Activated CD4-positive, alpha-beta T cell treated with anti-CD3 and anti-CD28 coated beads for 36 hours (primary cell): ENCODE measurements around the gene EPB41L4A. TPM values are rescaled to one million over a fixed set of nuclear protein-coding genes. Genes with fewer than 3 reads are reported as not detected.

Experiments used
- ATAC-seq: fragments of 200-7000 bp; cut with Tn5 transposase; one replicate; pipeline ENCODE4 v1.10.0; 2021; ENCODE audit warnings: mild to moderate bottlenecking, moderate library complexity
- CTCF ChIA-PET: fragments of 350-600 bp; sonication (Branson Sonifier 250); formaldehyde crosslinking; loops from one replicate; lab custom pipeline; 2021; ENCODE audit warnings: antibody characterized with exemption; lab: Charles Lee
- POLR2A ChIA-PET: fragments of 350-600 bp; sonication (Branson Sonifier 250); formaldehyde crosslinking; loops from one replicate; lab custom pipeline; 2021; ENCODE audit warnings: antibody characterized with exemption, inconsistent platforms; lab: Charles Lee
- DNase-seq: peaks from one replicate; pipeline ENCODE4 v3.0.0-alpha.2; 2020
- H3K27ac Mint-ChIP-seq: one replicate; pipeline ENCODE4 v1.8.0; 2021; ENCODE audit warnings: mixed read lengths
- H3K27me3 Mint-ChIP-seq: one replicate; pipeline ENCODE4 v1.8.0; 2021; ENCODE audit warnings: mixed read lengths
- H3K36me3 Mint-ChIP-seq: one replicate; pipeline ENCODE4 v1.8.0; 2021; ENCODE audit warnings: low read depth, mixed read lengths
- H3K4me1 Mint-ChIP-seq: one replicate; pipeline ENCODE4 v1.8.0; 2021; ENCODE audit warnings: mixed read lengths
- H3K4me3 Mint-ChIP-seq: one replicate; pipeline ENCODE4 v1.8.0; 2021; ENCODE audit warnings: mild to moderate bottlenecking, moderate library complexity, mixed read lengths
- H3K9me3 Mint-ChIP-seq: one replicate; pipeline ENCODE4 v1.8.0; 2021; ENCODE audit warnings: low read depth, mixed read lengths
- intact Hi-C, 2 experiments: fragments of 100-400 bp; cut with DNase I in 1 of 2; cut with micrococcal nuclease in 1 of 2; formaldehyde crosslinking; loops; one replicate each; pipeline versions ENCODE4 v1.14.2 to v1.15.1; 2022 to 2024; cut with DNase I, micrococcal nuclease
- total RNA-seq, 2 experiments: library from RNA; stranded (reverse); gene quantifications; one replicate each; pipeline ENCODE4 v1.2.3, GENCODE V29; 2021

EPB41L4A gene
- total RNA-seq, 2 experiments from 2014 or later, result 0.05 to 0.28 TPM

GRCh38 chr5:112122353-112122752 is 296.7 kb downstream of the EPB41L4A start:
- H3K4me1 Mint-ChIP-seq, result no peaks in the 10 kb centered on the region
- DNase-seq (no peak), ATAC-seq (no peak)
- no peaks in the 10 kb centered on the region for H3K36me3 Mint-ChIP-seq
- no peak overlapping the region for H3K4me3 Mint-ChIP-seq
- H3K27ac Mint-ChIP-seq, result no peak overlapping the region
- peaks cover 24% of the 10 kb centered on the region for H3K27me3 Mint-ChIP-seq
- H3K9me3 Mint-ChIP-seq, result peaks cover 10% of the 10 kb centered on the region
- intact Hi-C loops, result no loop called here
- ChIA-PET POLR2A (no interaction called here), CTCF (no interaction called here)

- Mint-ChIP-seq H3K9me3 (peaks cover 10% of the 10 kb centered on the region), H3K36me3 (no peaks in the 10 kb centered on the region), H3K27me3 (peaks cover 25% of the 10 kb centered on the region), H3K4me3 (no peak overlapping the region), H3K4me1 (no peaks in the 10 kb centered on the region), H3K27ac (no peak overlapping the region)
- ATAC-seq (no peak), DNase-seq (no peak)
- intact Hi-C loops, result no loop called here
- POLR2A ChIA-PET, result no interaction called here
- CTCF ChIA-PET, result no interaction called here
These were observed 297.8 kb downstream of the EPB41L4A start for GRCh38 chr5:112121258-112121657.

GRCh38 chr5:112119969-112120368 is 299.1 kb downstream of the EPB41L4A start:
- intact Hi-C loops, result no loop called here
- DNase-seq (no peak), ATAC-seq (no peak)
- Mint-ChIP-seq H3K27me3 (peaks cover 28% of the 10 kb centered on the region), H3K9me3 (peaks cover 10% of the 10 kb centered on the region), H3K4me3 (no peak overlapping the region), H3K36me3 (no peaks in the 10 kb centered on the region), H3K27ac (no peak overlapping the region), H3K4me1 (no peaks in the 10 kb centered on the region)
- POLR2A ChIA-PET, result no interaction called here
- CTCF ChIA-PET, result interaction anchor here (0.6 kb wide), 1 partner anchor 177 kb away, joined by 3 read pairs; no protein-coding TSS in a partner anchor

GRCh38 chr5:112119508-112119907 is 299.6 kb downstream of the EPB41L4A start:
- Mint-ChIP-seq H3K4me3 (no peak overlapping the region), H3K36me3 (no peaks in the 10 kb centered on the region), H3K4me1 (no peaks in the 10 kb centered on the region), H3K27ac (no peak overlapping the region), H3K9me3 (peaks cover 10% of the 10 kb centered on the region), H3K27me3 (peaks cover 24% of the 10 kb centered on the region)
- intact Hi-C loops, result no loop called here
- DNase-seq, result no peak
- ChIA-PET POLR2A (no interaction called here), CTCF (interaction anchor here (0.6 to 1.0 kb wide), 2 partner anchors 10 to 1142 kb away, joined by 3 read pairs; no protein-coding TSS in a partner anchor)
- no peak for ATAC-seq

GRCh38 chr5:112117551-112117950 is 301.5 kb downstream of the EPB41L4A start:
- ChIA-PET CTCF (interaction anchor here (1.0 kb wide), 2 partner anchors 21 to 28 kb away, joined by 3 read pairs; no protein-coding TSS in a partner anchor), POLR2A (no interaction called here)
- peaks cover 18% of the 10 kb centered on the region for H3K27me3 Mint-ChIP-seq
- intact Hi-C loops, result no loop called here
- no peaks in the 10 kb centered on the region for H3K4me1 Mint-ChIP-seq
- H3K9me3 Mint-ChIP-seq, result peaks cover 10% of the 10 kb centered on the region
- no peak for DNase-seq
- H3K36me3 Mint-ChIP-seq, result no peaks in the 10 kb centered on the region
- H3K27ac Mint-ChIP-seq, result no peak overlapping the region
- ATAC-seq, result no peak
- no peak overlapping the region for H3K4me3 Mint-ChIP-seq

GRCh38 chr5:112116371-112116770 is 302.7 kb downstream of the EPB41L4A start:
- no peak for DNase-seq
- ATAC-seq, result no peak
- peaks cover 16% of the 10 kb centered on the region for H3K27me3 Mint-ChIP-seq
- peaks cover 9% of the 10 kb centered on the region for H3K9me3 Mint-ChIP-seq
- no peak overlapping the region for H3K27ac Mint-ChIP-seq
- H3K4me1 Mint-ChIP-seq, result no peaks in the 10 kb centered on the region
- CTCF ChIA-PET, result no interaction called here
- H3K36me3 Mint-ChIP-seq, result no peaks in the 10 kb centered on the region
- intact Hi-C loops, result no loop called here
- POLR2A ChIA-PET, result no interaction called here
- H3K4me3 Mint-ChIP-seq, result no peak overlapping the region

- H3K9me3 Mint-ChIP-seq, result no peaks in the 10 kb centered on the region
These were observed 305.5 kb downstream of the EPB41L4A start for GRCh38 chr5:112113565-112113964.

More at GRCh38 chr5:112113565-112113964, 305.5 kb downstream of the EPB41L4A start:
- Mint-ChIP-seq H3K36me3 (no peaks in the 10 kb centered on the region), H3K4me3 (no peak overlapping the region), H3K27me3 (peaks cover 5% of the 10 kb centered on the region), H3K4me1 (no peaks in the 10 kb centered on the region), H3K27ac (no peak overlapping the region)
- no peak for DNase-seq
- intact Hi-C loops, result no loop called here
- no peak for ATAC-seq
- POLR2A ChIA-PET, result no interaction called here
- CTCF ChIA-PET, result no interaction called here
